ENCODE results near the gene TMC1.

- no peak for TF ChIP-seq CTCF (IDR thresholded peaks at IDR 0.05; ENCODE audit: low read length)
- no peak for TF ChIP-seq EZH2 (IDR thresholded peaks at IDR 0.05; ENCODE audit: borderline replicate concordance, low read length)
These were observed 52.9 kb downstream of the TMC1 start for GRCh38 chr9:72574156-72574810.

Data from OCI-LY1 (cell line).